Fibroblast of peridontal ligament (primary cell): ENCODE measurements around the gene ACE.
A peak's percentile ranks its signal among the peaks of the same experiment; 100 is the strongest.

Source experiments
- DNase-seq: peaks from one replicate; pipeline ENCODE4 v3.0.0-alpha.2; 2010; ENCODE audit errors: extremely low read depth

The ACE gene

GRCh38 chr17:63474586-63475460 lies 2.0 kb upstream of the ACE start:
- DNase-seq: no peak

DNA sequence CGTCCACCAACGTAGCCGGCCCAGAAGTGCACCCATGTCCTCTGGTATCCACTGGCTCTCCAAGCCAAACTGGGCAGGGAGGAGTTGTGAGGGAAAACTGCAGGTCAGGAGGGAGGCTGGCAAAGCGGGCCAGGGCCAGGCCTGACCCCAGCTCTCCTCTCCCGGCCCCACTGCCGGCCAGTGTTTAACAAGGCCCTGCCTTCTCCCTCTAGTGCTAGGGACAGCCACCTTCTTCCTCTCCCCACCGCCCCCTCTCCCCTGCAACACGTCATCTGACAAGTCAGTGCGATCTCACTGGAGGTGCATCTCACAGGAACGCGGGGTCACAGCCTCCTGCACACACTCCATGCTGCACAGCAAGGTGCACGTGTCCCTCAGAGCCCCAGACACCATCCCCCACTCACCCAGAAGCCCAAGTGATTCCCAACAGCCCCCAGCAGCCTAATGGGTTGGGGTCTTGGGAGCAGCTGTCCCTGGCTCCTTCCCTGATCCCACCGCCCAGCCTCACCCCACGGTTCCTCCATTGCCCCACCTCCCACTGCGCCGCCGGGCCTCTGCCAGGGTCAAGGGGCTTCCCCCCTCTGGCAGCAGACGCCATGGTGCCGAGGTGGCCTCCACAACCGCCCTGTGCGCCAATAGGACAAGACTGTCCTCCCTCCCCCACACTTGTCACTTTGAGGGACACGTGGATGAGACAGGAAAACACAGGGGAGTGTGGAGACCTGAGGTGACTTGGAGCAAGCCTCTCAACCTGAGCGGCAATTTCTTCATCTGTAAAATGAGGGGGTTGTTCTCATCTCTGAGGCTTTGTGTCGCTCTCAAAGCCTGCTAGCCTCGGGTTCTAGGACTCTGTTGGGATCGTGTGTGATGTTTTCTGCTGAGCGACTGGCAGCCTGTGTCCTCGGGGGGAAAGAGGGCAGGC lies 1.1 kb upstream of the ACE start:
- DNase-seq: no peak

GRCh38 chr17:63476459-63476853 lies 405 bp upstream of the ACE start:
- DNase-seq: no peak

- DNase-seq: no peak
Measured at GRCh38 chr17:63477480-63478440, 899 bp downstream of the ACE start.

DNA sequence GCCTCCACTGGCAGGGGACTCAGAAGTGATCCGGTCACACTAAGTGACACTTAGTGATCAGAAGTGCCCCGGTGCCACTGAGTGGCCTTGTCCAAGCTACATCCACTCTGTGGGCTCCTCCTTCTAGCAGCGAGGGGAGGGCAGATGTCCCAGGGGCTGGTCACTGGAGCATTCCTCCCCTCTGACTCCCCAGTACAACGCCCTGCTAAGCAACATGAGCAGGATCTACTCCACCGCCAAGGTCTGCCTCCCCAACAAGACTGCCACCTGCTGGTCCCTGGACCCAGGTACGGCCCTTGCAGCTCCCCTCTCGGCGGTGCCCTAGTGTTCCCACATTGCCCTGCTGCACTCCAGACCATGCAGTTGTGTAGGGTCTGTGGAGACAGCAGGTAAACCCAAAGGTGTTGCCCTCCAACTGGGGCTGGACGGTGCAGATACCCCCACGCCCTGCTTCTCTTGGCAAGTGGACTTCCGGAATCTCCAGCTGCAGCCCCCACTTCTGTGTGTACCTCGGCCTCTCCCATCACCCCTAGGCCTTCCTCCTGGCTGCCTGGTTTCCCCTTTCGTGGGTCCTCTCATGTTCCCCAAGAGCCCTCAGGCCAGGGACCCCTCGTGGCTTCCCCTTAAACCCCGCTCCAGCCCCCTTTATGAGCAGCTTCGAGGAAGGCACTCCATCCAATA lies 2.1 kb downstream of the ACE start:
- DNase-seq: peak; percentile 92

- DNase-seq: no peak
Measured at GRCh38 chr17:63479495-63480184, 2.8 kb downstream of the ACE start.

DNA sequence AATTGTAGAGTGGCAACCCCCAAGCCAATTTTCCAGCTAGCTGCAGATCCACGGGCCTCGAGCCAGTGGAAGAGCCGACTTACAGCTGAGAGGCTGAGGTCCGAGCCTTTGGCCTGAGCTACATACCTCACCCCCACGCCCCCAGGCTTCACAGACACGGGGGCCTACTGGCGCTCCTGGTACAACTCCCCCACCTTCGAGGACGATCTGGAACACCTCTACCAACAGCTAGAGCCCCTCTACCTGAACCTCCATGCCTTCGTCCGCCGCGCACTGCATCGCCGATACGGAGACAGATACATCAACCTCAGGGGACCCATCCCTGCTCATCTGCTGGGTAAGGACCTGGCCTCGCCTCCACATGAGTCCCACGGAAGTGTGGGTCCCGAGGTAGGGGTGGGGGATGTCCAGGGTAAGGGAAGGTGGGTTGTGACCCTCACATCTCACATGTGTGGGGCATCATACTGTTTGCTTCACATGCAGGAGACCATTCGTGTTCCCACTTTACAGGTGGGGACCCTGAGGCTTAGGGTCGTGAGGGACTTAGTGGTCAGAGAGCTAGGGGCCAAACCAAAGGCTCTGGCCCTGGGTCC lies 3.4 kb downstream of the ACE start:
- DNase-seq: no peak

- DNase-seq: no peak
Measured at GRCh38 chr17:63480826-63481487, 4.1 kb downstream of the ACE start.

DNA sequence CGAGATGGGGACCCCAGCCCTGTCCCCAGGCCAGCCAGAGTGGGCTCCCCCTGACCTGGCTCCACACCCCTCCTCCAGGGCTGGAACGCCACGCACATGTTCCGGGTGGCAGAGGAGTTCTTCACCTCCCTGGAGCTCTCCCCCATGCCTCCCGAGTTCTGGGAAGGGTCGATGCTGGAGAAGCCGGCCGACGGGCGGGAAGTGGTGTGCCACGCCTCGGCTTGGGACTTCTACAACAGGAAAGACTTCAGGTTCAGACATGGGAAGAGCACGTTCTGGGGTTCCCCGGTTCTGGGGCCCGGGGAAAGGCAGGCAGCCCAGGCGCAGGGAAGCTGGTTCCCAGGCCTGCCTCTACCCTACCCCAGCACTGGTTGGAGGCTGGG lies 4.6 kb downstream of the ACE start:
- no peak for DNase-seq

DNA sequence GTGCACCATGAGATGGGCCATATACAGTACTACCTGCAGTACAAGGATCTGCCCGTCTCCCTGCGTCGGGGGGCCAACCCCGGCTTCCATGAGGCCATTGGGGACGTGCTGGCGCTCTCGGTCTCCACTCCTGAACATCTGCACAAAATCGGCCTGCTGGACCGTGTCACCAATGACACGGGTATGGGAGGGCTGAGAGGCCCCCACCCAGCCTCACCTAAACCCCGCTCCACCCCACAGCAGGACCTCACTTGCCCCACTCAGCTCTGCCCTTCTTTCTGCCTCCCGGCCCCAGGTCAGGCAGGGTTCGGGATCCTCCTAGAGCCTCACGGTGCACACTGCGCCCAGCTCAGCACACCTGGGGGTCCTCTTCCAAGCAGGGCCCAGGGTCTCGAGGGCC lies 5.6 kb downstream of the ACE start:
- DNase-seq: no peak

DNA sequence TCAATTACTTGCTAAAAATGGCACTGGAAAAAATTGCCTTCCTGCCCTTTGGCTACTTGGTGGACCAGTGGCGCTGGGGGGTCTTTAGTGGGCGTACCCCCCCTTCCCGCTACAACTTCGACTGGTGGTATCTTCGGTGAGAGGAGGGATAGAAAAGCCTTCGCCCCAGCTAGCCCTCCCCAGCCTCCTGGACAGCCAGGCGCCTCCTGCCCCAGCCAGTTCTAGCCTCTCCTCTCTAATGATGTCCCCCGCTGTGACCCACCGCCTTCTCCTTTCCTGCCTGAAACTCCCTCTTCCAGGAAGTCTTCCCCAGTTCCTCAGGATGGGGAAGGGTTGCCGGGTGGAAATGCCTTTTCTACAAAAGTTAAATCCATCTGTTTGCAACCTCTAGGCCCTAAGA lies 6.2 kb downstream of the ACE start:
- DNase-seq: no peak

DNA sequence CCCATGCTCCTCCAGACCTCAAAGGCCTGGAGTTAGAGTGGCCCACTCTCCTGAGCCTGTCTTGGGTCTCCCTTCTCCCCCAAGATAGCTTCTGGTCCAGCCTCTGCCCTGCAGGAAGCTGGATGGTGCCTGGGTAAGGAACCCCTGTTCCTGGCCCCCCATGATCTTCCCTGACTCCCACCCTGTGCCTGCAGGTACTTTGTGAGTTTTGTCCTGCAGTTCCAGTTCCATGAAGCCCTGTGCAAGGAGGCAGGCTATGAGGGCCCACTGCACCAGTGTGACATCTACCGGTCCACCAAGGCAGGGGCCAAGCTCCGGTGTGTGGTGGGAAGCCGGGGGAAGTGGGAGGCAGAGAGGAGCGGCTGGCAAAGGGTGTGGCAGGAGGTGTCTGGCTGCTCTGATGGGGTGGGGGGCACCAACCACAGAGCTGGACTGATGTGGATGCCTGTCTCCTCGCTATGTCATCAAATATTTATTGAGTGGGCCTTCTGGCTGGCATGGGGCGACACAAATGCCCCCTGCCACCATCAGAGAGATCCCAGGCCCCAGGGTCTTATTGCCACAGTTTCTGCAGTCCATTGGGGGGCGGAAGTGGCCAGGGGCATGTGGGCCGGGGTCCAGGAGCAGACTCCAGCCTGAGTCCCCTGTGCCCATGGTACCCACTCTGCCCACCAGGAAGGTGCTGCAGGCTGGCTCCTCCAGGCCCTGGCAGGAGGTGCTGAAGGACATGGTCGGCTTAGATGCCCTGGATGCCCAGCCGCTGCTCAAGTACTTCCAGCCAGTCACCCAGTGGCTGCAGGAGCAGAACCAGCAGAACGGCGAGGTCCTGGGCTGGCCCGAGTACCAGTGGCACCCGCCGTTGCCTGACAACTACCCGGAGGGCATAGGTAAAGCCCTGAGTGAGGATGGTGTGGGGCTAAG lies 7.1 kb downstream of the ACE start:
- DNase-seq: no peak

GRCh38 chr17:63486317-63487013 lies 9.6 kb downstream of the ACE start:
- no peak for DNase-seq

DNA sequence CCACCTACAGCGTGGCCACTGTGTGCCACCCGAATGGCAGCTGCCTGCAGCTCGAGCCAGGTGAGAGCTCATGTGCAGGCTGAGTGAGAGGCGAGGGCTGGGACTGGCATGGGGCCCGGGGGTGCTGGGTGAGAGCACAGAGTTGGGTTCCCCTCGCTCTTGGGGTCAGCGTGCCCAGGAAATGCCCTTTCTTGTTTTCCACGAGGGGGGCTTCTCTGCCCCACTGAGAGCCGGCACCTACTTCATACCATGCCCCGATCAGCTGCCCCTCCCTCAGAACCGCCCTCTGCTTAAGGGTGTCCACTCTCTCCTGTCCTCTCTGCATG lies 10.1 kb downstream of the ACE start:
- no peak for DNase-seq

- no peak for DNase-seq
Measured at GRCh38 chr17:63488851-63489250, 12.0 kb downstream of the ACE start.

DNA sequence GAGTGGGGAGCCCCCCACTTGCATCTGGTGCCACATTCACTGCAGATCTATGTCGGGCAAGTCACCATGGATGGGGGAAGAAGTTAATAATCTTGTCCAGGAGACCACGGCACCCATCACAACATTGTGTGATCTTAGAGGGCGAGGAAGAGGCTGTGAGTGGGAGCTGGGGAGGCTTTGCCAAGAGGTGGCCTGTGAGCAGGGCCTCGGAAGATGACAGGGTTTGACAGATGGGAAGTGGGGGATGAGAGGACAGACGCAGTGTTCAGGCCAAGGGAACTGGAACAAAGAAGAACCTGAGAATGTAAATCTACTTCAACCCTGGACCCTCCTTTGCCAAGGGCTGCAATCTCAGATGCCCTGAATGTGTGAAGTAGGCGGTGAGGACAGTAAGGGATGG lies 12.4 kb downstream of the ACE start:
- DNase-seq: no peak

GRCh38 chr17:63490329-63490728 lies 13.5 kb downstream of the ACE start:
- DNase-seq: no peak

GRCh38 chr17:63490858-63491400 lies 14.1 kb downstream of the ACE start:
- no peak for DNase-seq
